NCI-H1417 (cell line): Measurements from ENCODE around the gene ZDHHC8.

Source experiments
- DNase-seq, 3 experiments: peaks; one replicate each; lab custom pipeline; 2025; lab: John Stamatoyannopoulos, UW

ZDHHC8 gene

GRCh38 chr22:20128902-20129746 is 2.5 kb upstream of the ZDHHC8 start:
- peak in 2 of 3 experiments; percentile 5 to 11 for DNase-seq

DNA sequence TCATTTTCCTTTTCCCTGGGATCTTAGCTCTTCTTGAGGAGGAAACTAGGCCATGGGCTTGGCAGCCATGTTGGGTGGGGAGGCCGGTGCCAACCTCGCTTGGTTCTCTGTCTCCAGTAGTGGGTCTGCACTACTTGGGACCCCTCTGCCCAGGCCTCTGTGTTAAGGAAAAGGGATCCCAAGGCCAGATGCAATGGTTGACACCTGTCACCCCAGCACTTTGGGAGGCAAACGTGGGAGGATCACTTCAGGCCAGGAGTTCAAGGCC is 1.9 kb upstream of the ZDHHC8 start:
- no peak for DNase-seq

- peak in 2 of 3 experiments; percentile 33 to 61 for DNase-seq
Measured at GRCh38 chr22:20130319-20130718, 1.3 kb upstream of the ZDHHC8 start.

GRCh38 chr22:20130731-20131596 is 640 bp upstream of the ZDHHC8 start:
- DNase-seq = peak; percentile 28 to 64 (median 44)

GRCh38 chr22:20131859-20132685 is 468 bp downstream of the ZDHHC8 start:
- peak in 2 of 3 experiments; percentile 5 to 23 for DNase-seq

- no peak for DNase-seq
Measured at GRCh38 chr22:20132686-20133246, 1.2 kb downstream of the ZDHHC8 start.

- DNase-seq = no peak
Measured at GRCh38 chr22:20133930-20134549, 2.4 kb downstream of the ZDHHC8 start.

DNA sequence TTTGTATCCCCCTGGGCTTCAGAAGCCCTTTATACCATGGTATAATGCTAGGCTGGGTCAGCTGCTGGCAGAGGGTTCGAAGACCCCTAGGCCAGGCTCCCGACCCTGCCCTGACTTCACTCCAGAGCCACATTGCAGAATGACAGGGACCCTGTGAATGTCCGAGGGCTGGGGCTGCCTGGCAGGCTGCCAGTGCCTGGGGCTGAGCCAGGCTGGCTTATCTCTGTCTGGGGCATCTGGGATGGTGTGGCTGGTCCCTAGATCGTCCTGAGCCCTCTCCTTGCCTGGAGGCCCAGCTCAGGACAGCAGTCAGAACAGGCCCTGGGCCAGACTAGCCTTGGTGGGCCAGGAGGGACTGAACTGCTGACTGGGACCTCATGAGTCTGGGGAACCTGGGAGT is 3.7 kb downstream of the ZDHHC8 start:
- no peak for DNase-seq

GRCh38 chr22:20135806-20136602 is 4.4 kb downstream of the ZDHHC8 start:
- no peak for DNase-seq

DNA sequence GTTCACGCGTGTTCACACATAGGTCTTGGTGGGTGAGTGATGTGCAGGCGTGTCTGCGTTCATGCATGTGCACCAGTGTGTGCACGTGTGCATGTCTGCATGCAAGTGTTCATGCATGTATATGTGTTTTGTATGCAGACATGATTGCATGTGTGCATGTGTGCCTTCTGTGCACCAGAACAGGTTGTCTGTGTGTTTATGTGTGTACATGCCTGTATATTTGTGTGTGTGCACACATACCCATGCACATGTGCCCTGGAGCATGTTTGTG is 4.9 kb downstream of the ZDHHC8 start:
- no peak for DNase-seq

DNA sequence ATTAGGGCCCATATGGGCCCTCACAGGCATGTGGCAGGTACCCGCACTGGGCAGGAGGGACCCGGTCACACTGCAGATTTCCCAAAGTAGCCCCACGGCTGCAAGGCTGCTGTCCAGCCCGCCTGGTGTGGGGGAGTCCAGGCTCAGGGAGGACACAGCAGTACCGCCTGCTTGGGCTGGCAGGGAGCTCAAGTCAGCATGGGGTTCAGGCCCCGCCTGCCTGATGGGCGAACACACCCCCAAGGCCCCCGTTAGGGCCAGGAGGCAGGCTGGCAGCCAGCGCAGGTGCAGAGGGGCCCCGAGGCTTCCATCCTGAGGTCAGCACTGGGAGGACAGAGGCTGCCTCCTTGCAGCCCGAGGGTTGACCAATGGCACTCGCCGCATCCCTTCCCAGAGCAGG is 5.5 kb downstream of the ZDHHC8 start:
- no peak for DNase-seq

DNA sequence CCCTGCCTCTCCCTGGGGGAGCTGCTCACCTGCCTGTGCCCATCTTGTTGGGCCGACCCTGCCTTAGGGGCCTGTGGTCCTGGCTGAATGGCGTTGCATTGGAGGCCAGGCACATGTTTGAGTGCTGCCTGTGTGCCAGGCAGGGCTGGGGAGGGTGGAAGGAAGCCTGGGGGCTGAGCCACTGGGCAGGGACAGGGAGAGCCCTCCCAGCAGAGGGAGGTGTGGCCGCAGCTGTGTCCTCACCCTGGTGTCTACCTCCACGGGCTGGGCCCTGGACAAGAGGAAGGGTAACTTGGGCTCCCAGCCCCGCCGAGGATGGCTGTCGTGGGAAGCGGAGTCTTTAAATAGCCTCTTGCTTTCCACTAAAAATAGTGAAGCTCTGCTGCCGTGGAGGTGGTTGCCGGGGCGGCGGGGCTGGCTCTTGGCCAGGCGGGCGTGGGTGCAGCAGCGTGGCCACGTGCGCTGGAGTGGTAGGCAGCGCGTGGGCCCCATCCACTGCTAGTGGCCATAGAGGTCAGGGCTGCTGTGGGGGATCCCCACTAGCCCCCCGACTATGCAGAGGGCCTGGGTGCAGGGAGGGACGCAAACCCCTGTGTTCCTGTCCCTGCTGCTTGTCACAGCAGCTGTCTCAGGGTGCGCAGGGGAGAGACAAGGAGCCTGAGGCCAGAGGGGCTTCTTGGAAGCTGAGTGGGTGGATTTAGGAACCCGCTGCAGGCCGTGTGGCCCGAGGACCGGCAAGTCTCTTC is 6.2 kb downstream of the ZDHHC8 start:
- DNase-seq = no peak

DNA sequence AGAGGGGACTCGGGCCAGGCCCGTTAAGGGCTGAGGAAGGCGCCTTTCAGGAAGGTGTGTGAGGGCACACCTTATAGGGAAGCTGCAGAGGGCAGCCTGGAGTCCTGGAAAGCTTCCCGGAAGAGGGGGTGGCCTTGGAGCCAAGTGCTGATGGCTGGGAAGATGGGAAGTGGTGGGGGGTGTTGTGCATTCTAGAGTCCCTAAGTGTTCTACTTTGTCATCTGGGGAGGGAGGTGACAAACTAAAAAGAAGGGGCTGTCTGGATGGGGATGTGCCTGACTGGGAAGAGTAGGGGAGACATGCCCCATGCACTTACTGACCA is 6.8 kb downstream of the ZDHHC8 start:
- no peak for DNase-seq

GRCh38 chr22:20138868-20139267 is 7.3 kb downstream of the ZDHHC8 start:
- DNase-seq = no peak

GRCh38 chr22:20139391-20140106 is 7.9 kb downstream of the ZDHHC8 start:
- no peak for DNase-seq

GRCh38 chr22:20140107-20140445 is 8.5 kb downstream of the ZDHHC8 start:
- no peak for DNase-seq

DNA sequence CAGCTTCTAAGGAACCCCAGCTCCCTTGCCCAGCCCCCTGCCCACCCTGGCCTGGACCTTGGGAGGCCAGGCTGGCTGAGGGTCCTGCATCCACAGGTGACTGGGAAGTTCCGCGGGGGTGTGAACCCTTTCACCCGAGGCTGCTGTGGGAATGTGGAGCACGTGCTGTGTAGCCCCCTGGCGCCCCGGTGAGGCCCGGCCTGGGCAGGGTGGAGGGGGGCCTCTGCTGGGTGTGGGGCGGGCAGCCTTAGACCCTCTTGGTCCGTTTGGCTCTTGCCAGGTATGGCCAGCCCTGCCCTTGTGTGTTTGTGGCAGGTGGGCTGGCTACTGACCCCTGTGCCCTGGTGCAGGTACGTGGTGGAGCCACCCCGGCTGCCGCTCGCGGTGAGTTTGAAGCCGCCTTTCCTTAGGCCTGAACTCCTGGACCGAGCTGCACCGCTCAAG is 8.9 kb downstream of the ZDHHC8 start:
- no peak for DNase-seq

DNA sequence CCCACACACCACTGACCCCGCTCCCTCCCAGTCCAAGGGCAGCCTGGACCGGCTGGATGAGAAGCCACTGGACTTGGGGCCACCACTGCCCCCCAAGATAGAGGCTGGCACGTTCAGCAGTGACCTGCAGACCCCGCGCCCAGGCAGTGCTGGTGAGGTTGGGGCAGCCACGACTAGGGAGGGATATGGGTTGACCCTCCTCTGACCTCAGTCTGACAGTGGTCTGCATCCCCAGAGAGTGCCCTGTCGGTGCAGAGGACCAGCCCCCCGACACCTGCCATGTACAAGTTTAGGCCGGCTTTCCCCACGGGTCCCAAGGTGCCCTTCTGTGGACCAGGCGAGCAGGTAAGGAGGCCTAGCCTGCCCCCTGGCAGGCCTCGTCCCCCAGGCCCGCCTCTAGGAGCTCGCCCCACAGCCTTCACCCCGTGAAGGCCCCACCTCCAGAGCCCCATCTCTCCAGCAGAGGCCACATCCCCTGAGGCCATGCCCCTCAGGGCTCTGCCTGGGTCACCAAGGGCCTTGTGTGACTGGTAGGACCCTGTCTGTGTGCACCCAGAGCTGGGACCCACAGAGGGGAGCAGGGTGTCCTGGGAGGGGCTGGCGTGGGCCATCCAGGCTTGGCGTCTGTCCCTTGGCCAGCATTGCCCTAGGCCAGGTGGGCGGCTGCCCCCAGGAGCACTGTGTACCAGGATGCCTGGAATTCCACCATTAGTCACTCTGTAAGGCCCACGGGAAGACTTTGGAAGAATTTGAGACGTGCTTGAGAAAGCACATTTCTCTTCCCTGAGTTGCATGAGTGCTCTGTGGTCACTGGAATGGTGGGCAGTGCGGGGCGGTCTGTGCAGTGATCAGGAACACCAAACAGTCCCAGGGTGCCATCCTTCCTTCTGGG is 9.8 kb downstream of the ZDHHC8 start:
- DNase-seq = no peak
